Esophagus muscularis mucosa (tissue), 4 donors: ENCODE results near the gene PER3. TPM values are rescaled to one million over a fixed set of nuclear protein-coding genes. Genes with fewer than 3 reads are reported as not detected.

Experiments used
- DNase-seq: peaks from one replicate; pipeline ENCODE4 v3.0.0-alpha.2; 2017; ENCODE audit errors: extremely low spot score
- H3K27ac ChIP-seq, 4 donors: fragments of 200-600 bp; sonication (generic); replicated peaks in 1 of 4; 1 replicate in 3 of 4; 2 replicates in 1 of 4; pipeline ENCODE4 v1.5.1; 2016 to 2019; ENCODE audit warnings: mild to moderate bottlenecking in 1 of 4
- H3K27me3 ChIP-seq, 4 donors: fragments of 200-600 bp; sonication (generic); one replicate each; pipeline versions ENCODE4 v1.5.1 to v1.6.0; 2016 to 2019
- H3K36me3 ChIP-seq, 4 donors: fragments of 200-600 bp; sonication (generic); one replicate each; pipeline ENCODE4 v1.5.1; 2016 to 2019
- H3K4me1 ChIP-seq, 4 donors: fragments of 200-600 bp; sonication (generic); one replicate each; pipeline ENCODE4 v1.5.1; 2016 to 2019
- H3K4me3 ChIP-seq, 4 donors: fragments of 200-600 bp; sonication (generic); 1 replicate in 2 of 4; 2 replicates in 2 of 4; pipeline ENCODE4 v1.5.1; 2016 to 2019; ENCODE audit warnings: mild to moderate bottlenecking in 4 of 4, moderate library complexity in 1 of 4
- H3K9me3 ChIP-seq, 4 donors: fragments of 200-600 bp; sonication (generic); 1 replicate in 3 of 4; 2 replicates in 1 of 4; pipeline ENCODE4 v1.5.1; 2016 to 2019
- CTCF ChIP-seq, 3 experiments: fragments of 200-600 bp in 2 of 3; fragments of 450-650 bp in 1 of 3; sonication (generic) in 2 of 3; IDR thresholded peaks; one replicate each; pipeline ENCODE4 v1.5.1; 2017 to 2019; ENCODE audit warnings: antibody characterized with exemption in 3 of 3, mild to moderate bottlenecking in 2 of 3, moderate library complexity in 1 of 3
- EP300 ChIP-seq: sonication (generic); formaldehyde crosslinking; IDR thresholded peaks from one replicate; pipeline ENCODE4 v1.6.1; 2017; ENCODE audit warnings: antibody characterized with exemption
- POLR2A ChIP-seq: fragments of 450-650 bp; IDR thresholded peaks from one replicate; pipeline ENCODE4 v1.6.1; 2017; ENCODE audit warnings: antibody characterized with exemption, moderate library complexity, mild to moderate bottlenecking, low read depth
- POLR2AphosphoS5 ChIP-seq, 2 donors: sonication (generic); formaldehyde crosslinking; IDR thresholded peaks; one replicate each; pipeline ENCODE4 v1.6.1; 2017; ENCODE audit warnings: antibody characterized with exemption in 2 of 2
- WGBS: methylation state at CpG from one replicate; pipeline ENCODE4 v1.1.5; 2018; 5-methylcytosine and 5-hydroxymethylcytosine counted together
- intact Hi-C: fragments of 100-400 bp; cut with DNase I; formaldehyde crosslinking; loops from one replicate; pipeline ENCODE4 v1.15.1; 2023
- total RNA-seq, 4 donors: library from RNA; depleted of rRNA; stranded (reverse); fragments of >200 nt; gene quantifications; one replicate each; pipeline versions ENCODE4 v1.1.0 to v1.2.1, GENCODE V29; 2016

The PER3 gene
- total RNA-seq, 4 donors from 2014 or later, result 25.8 to 45.8 (median 42.6) TPM

DNA sequence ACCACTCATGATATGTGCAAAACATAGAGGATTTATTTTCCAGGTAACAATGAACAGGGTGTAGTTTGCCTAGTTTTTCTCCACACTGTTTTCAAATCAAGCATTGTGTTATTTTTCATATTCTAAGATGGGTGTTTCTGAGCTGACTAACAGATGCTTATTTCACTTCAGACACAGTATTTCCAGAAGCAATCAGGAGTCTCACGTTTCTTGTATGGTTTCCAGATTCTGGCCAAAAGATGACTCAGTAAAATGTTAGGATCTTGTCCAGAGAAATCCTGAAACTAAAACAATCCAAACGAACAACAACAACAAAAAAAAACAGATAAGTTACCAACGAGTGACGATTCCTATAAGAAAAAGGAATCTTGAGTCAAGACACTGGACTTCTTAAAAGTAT lies 63.5 kb downstream of the PER3 start:
- 42% methylated on average over 4 of the region's 4 CpGs for WGBS

DNA sequence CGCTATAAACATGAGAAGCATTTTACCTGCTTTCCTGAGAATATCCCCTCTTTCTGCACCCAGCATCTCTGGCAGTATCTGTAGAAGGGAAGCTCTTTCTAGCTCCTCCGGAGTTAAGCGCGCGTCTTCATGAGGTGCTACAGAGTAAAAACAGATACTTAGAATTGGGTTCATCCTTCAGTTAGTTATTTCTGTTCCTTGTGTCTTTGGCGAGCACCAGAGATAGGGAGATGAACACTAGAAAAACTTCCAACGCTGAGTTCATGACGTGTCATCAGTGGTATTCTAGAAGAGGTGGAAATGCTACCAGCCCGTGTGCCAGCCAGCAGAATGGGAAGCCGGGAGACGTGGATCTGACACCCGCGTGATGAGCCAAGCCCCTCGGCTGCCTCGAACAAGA lies 66.7 kb downstream of the PER3 start:
- Histone ChIP-seq H3K9me3 (no peaks in the 10 kb centered on the region), H3K36me3 (peaks cover 0 to 16% (median 0%) of the 10 kb centered on the region in 4 donors), H3K4me1 (peaks cover 0 to 9% (median 1%) of the 10 kb centered on the region in 4 donors), H3K27me3 (no peaks in the 10 kb centered on the region), H3K4me3 (no peak overlapping the region), H3K27ac (no peak overlapping the region)
- intact Hi-C loops, result no loop called here
- DNase-seq, result peak; percentile 82
- 90% methylated on average over 15 of the region's 15 CpGs for WGBS
- TF ChIP-seq CTCF (IDR thresholded peaks at IDR 0.05), result no peak
- TF ChIP-seq POLR2A, result no peak
- TF ChIP-seq EP300, result no peak
- no peak for TF ChIP-seq POLR2AphosphoS5 (IDR thresholded peaks at IDR 0.05)

More for the DNA sequence above, 63.5 kb downstream of the PER3 start:
- H3K27ac ChIP-seq, result no peak overlapping the region
- peaks cover 0 to 9% (median 1%) of the 10 kb centered on the region in 4 donors for H3K4me1 ChIP-seq
- DNase-seq, result no peak
- H3K9me3 ChIP-seq, result no peaks in the 10 kb centered on the region
- H3K36me3 ChIP-seq, result peaks cover 10 to 47% (median 23%) of the 10 kb centered on the region in 4 donors
- no peak overlapping the region for H3K4me3 ChIP-seq
- no peaks in the 10 kb centered on the region for H3K27me3 ChIP-seq
- intact Hi-C loops, result no loop called here
- TF ChIP-seq EP300, result no peak
- TF ChIP-seq POLR2A, result no peak
- no peak for TF ChIP-seq POLR2AphosphoS5 (IDR thresholded peaks at IDR 0.05)

- Histone ChIP-seq H3K36me3 (peaks cover 0 to 16% (median 0%) of the 10 kb centered on the region in 4 donors), H3K27ac (no peak within 1 kb of the TSS), H3K27me3 (no peaks in the 10 kb centered on the region), H3K9me3 (no peaks in the 10 kb centered on the region), H3K4me3 (no peak within 1 kb of the TSS), H3K4me1 (peaks cover 0 to under 1% (median 0%) of the 10 kb centered on the region in 4 donors)
- intact Hi-C loops, result no loop called here
- TF ChIP-seq CTCF (IDR thresholded peaks at IDR 0.05) (no peak), POLR2A (no peak), POLR2AphosphoS5 (IDR thresholded peaks at IDR 0.05) (no peak)
- WGBS, result 68% methylated on average over 10 of the region's 10 CpGs
- no peak for DNase-seq
Observed at GRCh38 chr1:7852804-7853683, 69.0 kb downstream of the PER3 start, which contains the start of gene UTS2. TSS of gene UTS2 (minus strand) at chr1:7853065. CDS start at chr1:7853003, 62 bp downstream.

GRCh38 chr1:7853684-7854026 lies 69.6 kb downstream of the PER3 start:
- H3K27me3 ChIP-seq, result no peaks in the 10 kb centered on the region
- 81% methylated on average over 7 of the region's 7 CpGs for WGBS
- TF ChIP-seq POLR2A (no peak), EP300 (no peak), CTCF (IDR thresholded peaks at IDR 0.05) (no peak), POLR2AphosphoS5 (IDR thresholded peaks at IDR 0.05) (no peak)
- H3K4me1 ChIP-seq, result no peaks in the 10 kb centered on the region
- H3K9me3 ChIP-seq, result no peaks in the 10 kb centered on the region
- H3K4me3 ChIP-seq, result no peak overlapping the region
- no peak overlapping the region for H3K27ac ChIP-seq
- peak; percentile 45 for DNase-seq
- intact Hi-C loops, result no loop called here
- H3K36me3 ChIP-seq, result peaks cover 0 to 13% (median 0%) of the 10 kb centered on the region in 4 donors

DNA sequence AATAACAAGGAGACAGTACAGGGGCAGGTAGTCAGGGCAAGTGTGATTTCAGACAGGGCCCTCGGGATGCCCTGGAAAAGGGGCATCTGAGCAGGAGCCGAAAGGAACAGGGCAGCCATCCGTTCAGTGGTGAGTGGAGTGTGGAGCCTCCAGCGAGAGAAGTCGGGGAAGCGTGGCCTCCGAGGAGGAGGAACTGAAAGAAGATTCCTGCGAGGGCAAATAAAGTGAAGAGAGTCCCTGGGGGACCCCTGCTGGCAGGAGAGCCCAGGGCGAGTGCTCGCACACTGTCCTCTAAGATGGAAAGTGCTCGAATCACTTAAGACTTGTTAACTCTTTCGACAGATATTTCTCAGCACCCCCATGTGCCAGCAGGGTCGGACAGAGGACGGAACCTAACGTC lies 72.3 kb downstream of the PER3 start:
- no peaks in the 10 kb centered on the region for H3K27me3 ChIP-seq
- no peaks in the 10 kb centered on the region for H3K4me1 ChIP-seq
- H3K27ac ChIP-seq, result no peak overlapping the region
- peaks cover 0 to 3% (median 0%) of the 10 kb centered on the region in 4 donors for H3K36me3 ChIP-seq
- H3K4me3 ChIP-seq, result no peak overlapping the region
- intact Hi-C loops, result no loop called here
- DNase-seq, result peak; percentile 82
- WGBS, result 50% methylated on average over 15 of the region's 15 CpGs
- H3K9me3 ChIP-seq, result no peaks in the 10 kb centered on the region
- TF ChIP-seq CTCF (IDR thresholded peaks at IDR 0.05) (no peak), POLR2A (no peak)
